GM21528 (cell line): Measurements from ENCODE around the gene FBXL17.
"Not testable (repeated sequence)": the region's sequence is repeated elsewhere in the genome, so short reads cannot be mapped to it uniquely, and the experiment has no call there.

Experiments
- ATAC-seq: cut with Tn5 transposase; IDR thresholded peaks from one replicate; pipeline ENCODE4 v1.9.1; 2021; ENCODE audit warnings: mild to moderate bottlenecking, moderate library complexity; ENCODE audit not compliant: unreplicated experiment, low FRiP score

The FBXL17 gene

DNA sequence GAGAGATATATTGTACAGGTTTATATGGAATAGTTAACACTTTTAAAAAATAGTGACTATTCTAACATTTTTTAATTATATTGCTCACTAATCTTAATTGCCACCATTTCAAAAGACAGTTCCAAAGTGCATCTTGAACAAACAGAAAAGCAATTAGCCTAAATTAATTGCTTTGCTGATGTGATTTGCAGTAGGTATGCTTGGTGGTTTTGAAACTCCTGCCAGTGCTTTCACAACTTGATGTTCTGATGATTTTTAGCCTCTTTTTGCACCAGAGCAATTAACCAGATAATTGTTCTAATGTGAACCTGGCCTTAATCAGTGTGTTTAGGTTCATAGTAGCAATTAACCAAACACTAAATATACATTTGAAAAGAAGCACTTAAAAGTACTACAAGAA is 207.6 kb downstream of the FBXL17 start:
- no peak for ATAC-seq

GRCh38 chr5:108171759-108172158 is 210.1 kb downstream of the FBXL17 start:
- no peak for ATAC-seq

DNA sequence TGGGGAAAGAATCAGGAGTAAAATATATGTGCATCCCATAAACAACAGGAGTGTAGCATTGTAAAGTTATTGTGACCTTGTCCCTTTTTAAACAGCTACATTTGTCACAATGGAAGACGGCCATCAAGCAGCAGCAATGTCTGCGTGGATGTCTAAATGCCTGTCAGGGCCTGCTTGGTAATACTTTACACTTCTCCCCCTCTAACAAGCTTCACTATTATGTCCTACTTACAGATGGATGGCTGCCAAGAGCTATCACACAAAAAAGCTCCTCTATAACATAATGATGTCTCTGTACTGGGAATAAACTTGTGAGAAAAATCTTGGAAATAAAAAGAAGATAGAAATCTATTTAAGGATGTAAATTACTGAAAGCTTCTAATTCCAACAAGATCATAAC is 213.0 kb downstream of the FBXL17 start:
- ATAC-seq, result no peak

DNA sequence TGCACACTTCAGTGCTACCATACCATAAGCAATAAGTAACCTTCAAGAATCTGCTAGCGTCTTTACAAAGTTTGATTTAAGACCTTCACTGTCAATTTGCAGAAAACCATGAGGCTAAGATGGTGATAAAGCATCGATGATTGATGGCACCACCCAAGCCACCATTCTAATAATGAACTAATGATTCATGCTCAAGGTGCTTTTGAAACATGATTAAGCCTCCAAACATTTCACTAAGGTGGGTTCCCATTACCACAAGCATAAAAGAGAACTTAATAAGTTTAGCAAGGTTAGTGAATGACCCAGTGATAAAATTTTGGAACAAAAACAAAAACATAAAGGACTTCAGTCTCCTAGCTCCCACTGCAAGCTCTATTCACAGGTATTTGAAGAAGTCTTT is 214.7 kb downstream of the FBXL17 start:
- no peak for ATAC-seq

GRCh38 chr5:108164574-108164973 is 217.3 kb downstream of the FBXL17 start:
- no peak for ATAC-seq

DNA sequence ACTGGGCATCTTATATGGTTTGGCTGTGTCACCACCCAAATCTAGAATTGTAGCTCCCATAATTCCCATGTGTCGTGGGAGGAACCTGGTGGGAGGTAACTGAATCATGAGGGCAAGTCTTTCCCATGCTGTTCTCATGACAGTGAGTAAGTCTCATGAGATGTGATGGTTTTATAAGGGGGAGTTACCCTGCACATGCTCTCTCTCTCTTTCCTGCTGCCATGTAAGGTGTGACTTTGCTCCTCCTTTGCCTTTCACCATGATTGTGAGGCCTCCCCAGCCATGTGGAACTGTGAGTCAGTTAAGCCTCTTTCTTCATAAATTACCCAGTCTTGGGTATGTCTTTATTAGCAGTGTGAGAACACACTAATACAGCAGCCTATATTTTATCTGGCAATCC is 229.0 kb downstream of the FBXL17 start:
- not testable (repeated sequence) for ATAC-seq

DNA sequence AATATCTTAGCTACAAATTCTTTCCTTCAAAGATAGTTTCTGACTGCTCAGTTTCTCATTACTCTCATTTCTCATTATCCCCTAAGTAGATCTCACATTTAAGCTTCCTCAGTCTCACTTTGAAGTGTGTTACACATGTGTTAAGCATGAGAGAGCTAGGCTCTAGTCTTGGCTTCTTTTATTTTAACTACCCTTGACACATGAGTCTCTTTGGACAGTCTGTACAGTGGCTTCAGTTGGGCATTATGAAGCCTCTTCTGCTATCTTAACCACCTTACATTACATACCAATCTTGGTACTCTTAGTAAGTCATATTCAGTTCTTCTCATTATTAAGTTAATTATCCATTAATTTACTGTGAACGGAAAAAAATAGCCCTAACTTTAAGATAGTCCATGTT is 232.5 kb downstream of the FBXL17 start:
- no peak for ATAC-seq

- ATAC-seq, result no peak
Measured at GRCh38 chr5:108148715-108149139, 233.2 kb downstream of the FBXL17 start.

GRCh38 chr5:108146222-108146621 is 235.7 kb downstream of the FBXL17 start:
- ATAC-seq, result no peak

- ATAC-seq, result no peak
Measured at GRCh38 chr5:108145351-108145750, 236.5 kb downstream of the FBXL17 start.

- ATAC-seq, result no peak
Measured at GRCh38 chr5:108144332-108144731, 237.6 kb downstream of the FBXL17 start.

GRCh38 chr5:108143581-108143980 is 238.3 kb downstream of the FBXL17 start:
- no peak for ATAC-seq

GRCh38 chr5:108141676-108142075 is 240.2 kb downstream of the FBXL17 start:
- no peak for ATAC-seq

- ATAC-seq, result no peak
Measured at GRCh38 chr5:108136493-108136892, 245.4 kb downstream of the FBXL17 start.

- ATAC-seq, result no peak
Measured at GRCh38 chr5:108129129-108129528, 252.8 kb downstream of the FBXL17 start.

GRCh38 chr5:108125771-108126511 is 256.0 kb downstream of the FBXL17 start:
- no peak for ATAC-seq

DNA sequence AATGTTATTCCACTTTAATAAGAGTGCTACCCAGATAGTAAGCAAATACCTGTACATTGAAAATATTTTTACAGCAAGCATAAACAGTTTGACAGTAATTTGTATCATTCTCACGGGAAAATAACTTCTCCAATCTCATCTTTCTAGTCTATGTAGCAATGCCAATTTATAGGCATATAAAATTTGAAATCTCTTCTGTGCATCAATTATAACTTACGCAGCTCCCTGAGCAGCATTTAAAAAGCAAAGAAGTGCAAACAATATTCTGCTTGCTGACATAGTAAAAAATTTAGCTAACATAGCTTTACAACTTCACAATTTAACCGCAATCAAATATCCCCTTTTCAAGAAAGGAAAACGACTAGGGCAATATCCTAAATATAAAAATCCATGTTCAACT is 257.3 kb downstream of the FBXL17 start:
- ATAC-seq, result no peak

DNA sequence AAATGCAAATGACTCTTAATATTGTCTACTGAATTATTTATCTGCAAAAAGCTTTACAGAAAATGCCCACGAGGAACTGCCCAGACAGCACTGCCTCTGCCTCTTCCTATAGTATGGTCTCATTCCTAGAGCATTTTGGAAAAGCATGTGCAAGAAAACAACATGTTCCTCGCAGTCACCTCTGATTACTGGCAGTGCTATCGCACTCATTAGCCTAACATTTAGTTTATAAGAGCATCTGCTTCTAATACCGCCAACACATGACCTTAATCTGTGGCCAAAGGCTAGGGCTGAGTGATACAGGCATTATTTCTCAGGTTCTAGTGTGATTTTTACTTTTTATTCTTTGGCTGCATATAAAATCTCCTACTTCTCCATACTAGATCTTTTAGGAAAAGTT is 259.2 kb downstream of the FBXL17 start:
- ATAC-seq, result no peak

GRCh38 chr5:108118813-108119514 is 262.9 kb downstream of the FBXL17 start:
- ATAC-seq, result no peak

- no peak for ATAC-seq
Measured at GRCh38 chr5:108115673-108116072, 266.2 kb downstream of the FBXL17 start.

DNA sequence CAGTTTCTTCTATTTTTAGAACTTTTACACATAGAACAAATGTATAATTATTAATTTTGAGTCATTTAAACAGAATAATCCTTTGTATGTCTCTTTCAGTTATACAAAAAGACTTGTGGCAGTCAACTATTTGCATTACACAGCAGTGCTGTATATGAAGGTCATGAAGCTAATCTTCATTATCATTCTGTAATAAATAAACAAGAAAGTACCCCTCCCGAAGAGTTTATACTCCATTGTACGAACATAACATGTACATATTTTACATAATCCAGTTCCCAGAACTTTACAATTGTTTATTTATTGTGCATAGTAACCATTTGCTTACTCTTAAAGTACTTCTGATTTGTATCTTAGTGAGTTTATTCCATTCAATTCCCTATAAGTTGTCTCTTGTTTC is 267.9 kb downstream of the FBXL17 start:
- ATAC-seq, result no peak

GRCh38 chr5:108111736-108112135 is 270.2 kb downstream of the FBXL17 start:
- no peak for ATAC-seq
